OCI-LY1 (cell line): ENCODE measurements around the gene RABL6.

Source experiments
- H2AFZ ChIP-seq: fragments of 200-600 bp; sonication (generic), shearing (Covaris generic); 2 replicates; pipeline ENCODE4 v1.6.0; 2014; ENCODE audit warnings: antibody characterized with exemption, mild to moderate bottlenecking, low read length
- H3F3A ChIP-seq: fragments of 200-600 bp; sonication (generic), shearing (Covaris generic); 2 replicates; pipeline ENCODE4 v1.6.0; 2014; ENCODE audit warnings: mild to moderate bottlenecking, antibody characterized with exemption, low read length, moderate library complexity; ENCODE audit not compliant: insufficient read depth
- H3K27ac ChIP-seq: fragments of 200-600 bp; sonication (generic); 2 replicates; pipeline ENCODE4 v1.5.1; 2014; ENCODE audit warnings: low read length, mixed run types, mild to moderate bottlenecking, low read depth; ENCODE audit not compliant: poor library complexity, severe bottlenecking
- H3K27me3 ChIP-seq: fragments of 200-600 bp; sonication (generic); 2 replicates; pipeline ENCODE4 v1.6.0; 2014; ENCODE audit warnings: antibody characterized with exemption, mild to moderate bottlenecking, low read length, moderate library complexity; ENCODE audit not compliant: insufficient read depth
- H3K36me3 ChIP-seq: fragments of 200-600 bp; sonication (generic); 2 replicates; pipeline ENCODE4 v1.6.1; 2014; ENCODE audit warnings: mild to moderate bottlenecking, antibody characterized with exemption, low read length, moderate library complexity, mixed read lengths; ENCODE audit not compliant: insufficient read depth
- H3K4me1 ChIP-seq: fragments of 200-600 bp; sonication (generic); 2 replicates; pipeline ENCODE4 v1.5.1; 2014; ENCODE audit warnings: mild to moderate bottlenecking, low read length, moderate library complexity; ENCODE audit not compliant: insufficient read depth, severe bottlenecking
- H3K4me2 ChIP-seq: fragments of 200-600 bp; sonication (generic), shearing (Covaris generic); 2 replicates; pipeline ENCODE4 v1.6.1; 2014; ENCODE audit warnings: low read length
- H3K4me3 ChIP-seq: fragments of 200-600 bp; sonication (generic); 2 replicates; pipeline ENCODE4 v1.5.1; 2014; ENCODE audit warnings: low read length, low read depth, mild to moderate bottlenecking, mixed read lengths; ENCODE audit not compliant: poor library complexity, severe bottlenecking
- H3K79me2 ChIP-seq: fragments of 200-600 bp; shearing (Covaris generic); 2 replicates; pipeline ENCODE4 v1.6.1; 2016; ENCODE audit warnings: mixed run types, low read length, mixed read lengths; ENCODE audit not compliant: insufficient read depth
- H3K9ac ChIP-seq: fragments of 200-600 bp; sonication (generic), shearing (Covaris generic); 2 replicates; pipeline ENCODE4 v1.6.1; 2014; ENCODE audit warnings: mild to moderate bottlenecking, low read length, mixed read lengths
- H3K9me2 ChIP-seq: fragments of 200-600 bp; sonication (generic), shearing (Covaris generic); 2 replicates; pipeline ENCODE4 v1.6.1; 2014; ENCODE audit warnings: low read depth, mild to moderate bottlenecking, low read length, mixed read lengths
- H3K9me3 ChIP-seq: fragments of 200-600 bp; shearing (Covaris generic); 2 replicates; pipeline ENCODE4 v1.6.1; 2014; ENCODE audit warnings: low read length, mixed read lengths
- H4K20me1 ChIP-seq: fragments of 200-600 bp; sonication (generic), shearing (Covaris generic); 2 replicates; pipeline ENCODE4 v1.6.0; 2016; ENCODE audit warnings: mild to moderate bottlenecking, low read length; ENCODE audit not compliant: insufficient read depth
- CTCF ChIP-seq: fragments of 200-600 bp; sonication (generic), shearing (Covaris generic); IDR thresholded peaks from 2 replicates; pipeline ENCODE4 v1.5.1; 2017; ENCODE audit warnings: mild to moderate bottlenecking, antibody characterized with exemption, low read length, moderate library complexity, mixed read lengths
- EZH2 ChIP-seq: fragments of 200-600 bp; sonication (generic), shearing (Covaris generic); IDR thresholded peaks from 2 replicates; pipeline ENCODE4 v1.8.0; 2017; ENCODE audit warnings: borderline replicate concordance, mixed run types, mild to moderate bottlenecking, antibody characterized with exemption, low read length, moderate library complexity, mixed read lengths

Gene RABL6

DNA sequence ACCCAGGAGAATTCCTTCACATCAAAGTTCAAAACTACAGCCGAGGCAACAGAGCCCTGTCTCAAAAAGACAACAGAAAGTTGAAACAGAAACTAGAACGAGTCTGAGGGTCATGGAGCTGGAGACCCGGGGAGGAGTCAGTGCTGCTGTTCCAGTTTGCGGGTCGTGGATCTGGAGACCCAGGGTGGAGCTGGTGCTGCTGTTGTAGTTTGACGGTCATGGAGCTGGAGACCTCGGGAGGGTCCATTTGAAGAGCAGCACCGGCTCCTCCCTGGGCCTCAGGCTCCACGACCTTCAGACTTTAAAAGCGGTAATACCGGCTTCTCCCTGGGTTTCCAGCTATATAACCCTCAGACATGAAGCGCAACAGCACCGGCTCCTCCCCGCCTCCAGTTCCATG, 30.4 kb upstream of the RABL6 start:
- Histone ChIP-seq H3K9me2 (no peaks in the 10 kb centered on the region), H3K4me3 (no peak overlapping the region), H3K4me2 (no peak overlapping the region), H3K27me3 (peaks cover 2% of the 10 kb centered on the region; the same call in 1 of the 2 replicates), H3K4me1 (peaks cover 5% of the 10 kb centered on the region), H3K9ac (no peak overlapping the region), H3F3A (no peaks in the 10 kb centered on the region), H3K9me3 (peaks cover 5% of the 10 kb centered on the region; the same call in 1 of the 2 replicates), H2AFZ (no peak overlapping the region), H3K36me3 (peaks cover 5% of the 10 kb centered on the region; the same call in 1 of the 2 replicates), H3K79me2 (no peaks in the 10 kb centered on the region), H4K20me1 (no peaks in the 10 kb centered on the region), H3K27ac (no peak overlapping the region)
- TF ChIP-seq EZH2: no peak
- no peak for TF ChIP-seq CTCF

GRCh38 chr9:136779808-136780207, 27.9 kb upstream of the RABL6 start:
- Histone ChIP-seq H3F3A (no peaks in the 10 kb centered on the region), H3K27me3 (peaks cover 2% of the 10 kb centered on the region; the same call in 1 of the 2 replicates), H3K9me2 (no peaks in the 10 kb centered on the region), H3K4me3 (no peak overlapping the region), H3K9me3 (no peaks in the 10 kb centered on the region), H3K79me2 (no peaks in the 10 kb centered on the region), H3K27ac (no peak overlapping the region), H3K9ac (no peak overlapping the region), H4K20me1 (no peaks in the 10 kb centered on the region), H3K4me2 (no peak overlapping the region), H3K4me1 (no peaks in the 10 kb centered on the region), H3K36me3 (no peaks in the 10 kb centered on the region), H2AFZ (no peak overlapping the region)
- no peak for TF ChIP-seq CTCF
- TF ChIP-seq EZH2: no peak

- Histone ChIP-seq H3K9me2 (no peaks in the 10 kb centered on the region), H3K79me2 (no peaks in the 10 kb centered on the region), H3K4me3 (no peak overlapping the region), H3K9me3 (no peaks in the 10 kb centered on the region), H2AFZ (no peak overlapping the region), H3K36me3 (no peaks in the 10 kb centered on the region), H3K27ac (no peak overlapping the region), H3K4me2 (no peak overlapping the region), H3K27me3 (0 out of 2 replicates have a peak, but pooled peaks cover 6% of the 10 kb centered on the region), H3K4me1 (no peaks in the 10 kb centered on the region), H3F3A (no peaks in the 10 kb centered on the region), H4K20me1 (no peaks in the 10 kb centered on the region), H3K9ac (no peak overlapping the region)
- TF ChIP-seq CTCF (no peak), EZH2 (no peak)
These were observed 25.3 kb upstream of the RABL6 start for GRCh38 chr9:136782452-136782851.
